MCF 10A (cell line): Measurements from ENCODE around the gene DIP2C. TPM values are rescaled to one million over a fixed set of nuclear protein-coding genes. Genes with fewer than 3 reads are reported as not detected.

Source experiments
- BruUV-seq: library from RNA; stranded (reverse); fragments of 400-500 nt; replicated peaks from 2 replicates; lab custom pipeline; 2021; lab: Mats Ljungman, UMichigan
- CTCF ChIA-PET: fragments of 300-600 bp; sonication (Branson Sonifier 250); formaldehyde crosslinking; extraction: SDS; loops from one replicate; lab custom pipeline; 2021; ENCODE audit warnings: antibody characterized with exemption, inconsistent platforms; lab: Yijun Ruan, JAX
- POLR2A ChIA-PET: fragments of 300-600, 350-650 bp; sonication (Branson Sonifier 250); formaldehyde crosslinking; extraction: SDS; loops from one replicate; lab custom pipeline; 2020; ENCODE audit warnings: antibody characterized with exemption, inconsistent platforms; lab: Yijun Ruan, JAX
- DNase-seq: peaks from one replicate; pipeline ENCODE4 v3.0.0-alpha.2; 2018; ENCODE audit not compliant: unreplicated experiment
- H3K27ac Mint-ChIP-seq: one replicate; pipeline ENCODE4 v1.8.0; 2022; ENCODE audit warnings: mild to moderate bottlenecking, low read depth, mixed read lengths; ENCODE audit not compliant: unreplicated experiment
- H3K27me3 Mint-ChIP-seq: one replicate; pipeline ENCODE4 v1.8.0; 2022; ENCODE audit warnings: mixed read lengths; ENCODE audit not compliant: insufficient read depth, unreplicated experiment
- H3K36me3 Mint-ChIP-seq: one replicate; pipeline ENCODE4 v1.8.0; 2022; ENCODE audit warnings: mild to moderate bottlenecking, moderate library complexity, mixed read lengths; ENCODE audit not compliant: insufficient read depth, unreplicated experiment
- H3K4me1 Mint-ChIP-seq: one replicate; pipeline ENCODE4 v1.8.0; 2022; ENCODE audit warnings: mixed read lengths; ENCODE audit not compliant: insufficient read depth, unreplicated experiment
- H3K4me3 Mint-ChIP-seq: one replicate; pipeline ENCODE4 v1.8.0; 2022; ENCODE audit warnings: mild to moderate bottlenecking, moderate library complexity, mixed read lengths; ENCODE audit not compliant: unreplicated experiment
- H3K9me3 Mint-ChIP-seq: one replicate; pipeline ENCODE4 v1.8.0; 2022; ENCODE audit warnings: mixed read lengths; ENCODE audit not compliant: unreplicated experiment
- intact Hi-C: fragments of 100-400 bp; cut with micrococcal nuclease; formaldehyde crosslinking; loops from 2 replicates; pipeline ENCODE4 v1.14.1; 2022
- total RNA-seq: library from RNA; stranded (reverse); gene quantifications from 2 replicates; pipeline ENCODE4 v1.2.3, GENCODE V29; 2022
- TF ChIP-seq, protein P1 (sequence below): fragments of 200-600 bp; IDR thresholded peaks from one replicate; pipeline ENCODE4 v1.8.0; 2022; ENCODE audit warnings: antibody characterized with exemption, mild to moderate bottlenecking; ENCODE audit not compliant: unreplicated experiment

The DIP2C gene
- total RNA-seq, 1 experiment from 2014 or later, result 0.37 TPM

DNA sequence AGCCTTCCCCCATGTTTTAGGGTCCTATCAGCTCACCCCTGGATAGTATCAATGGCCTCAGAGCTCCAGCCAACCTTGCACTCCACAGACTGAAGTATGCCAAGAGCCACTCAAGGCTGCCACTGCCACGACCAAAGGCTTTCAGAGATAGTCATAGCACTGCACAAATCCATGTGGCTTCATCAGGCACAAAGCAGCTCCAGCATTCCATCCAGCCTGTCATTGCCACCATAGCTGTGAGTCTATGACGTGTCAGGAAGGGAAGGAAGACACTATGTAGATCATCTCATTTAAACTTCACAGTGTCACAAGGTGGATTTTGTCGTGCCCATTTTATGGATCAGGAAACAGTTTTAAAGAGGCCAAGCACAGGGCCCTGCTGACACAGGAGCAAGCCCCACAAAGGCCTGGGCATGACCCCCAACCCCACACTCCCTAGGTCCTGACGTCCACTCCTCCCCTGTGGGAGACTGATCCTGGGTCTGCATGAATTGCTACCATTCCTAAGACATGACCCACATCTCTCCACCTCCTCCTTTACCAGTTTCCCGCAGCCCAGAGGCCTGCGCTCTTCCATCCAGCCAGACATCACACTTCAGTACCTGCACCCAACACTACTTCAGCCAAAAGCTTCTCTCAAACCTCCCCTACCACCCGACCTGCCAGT lies 119.4 kb downstream of the DIP2C start:
- Mint-ChIP-seq H3K4me3 (no peak overlapping the region), H3K9me3 (peaks cover 11% of the 10 kb centered on the region), H3K27ac (no peak overlapping the region), H3K36me3 (peaks cover 6% of the 10 kb centered on the region), H3K27me3 (peaks cover 59% of the 10 kb centered on the region), H3K4me1 (no peaks in the 10 kb centered on the region)
- intact Hi-C loops, result no loop called here
- no peak for DNase-seq
- TF ChIP-seq, protein P1, sequence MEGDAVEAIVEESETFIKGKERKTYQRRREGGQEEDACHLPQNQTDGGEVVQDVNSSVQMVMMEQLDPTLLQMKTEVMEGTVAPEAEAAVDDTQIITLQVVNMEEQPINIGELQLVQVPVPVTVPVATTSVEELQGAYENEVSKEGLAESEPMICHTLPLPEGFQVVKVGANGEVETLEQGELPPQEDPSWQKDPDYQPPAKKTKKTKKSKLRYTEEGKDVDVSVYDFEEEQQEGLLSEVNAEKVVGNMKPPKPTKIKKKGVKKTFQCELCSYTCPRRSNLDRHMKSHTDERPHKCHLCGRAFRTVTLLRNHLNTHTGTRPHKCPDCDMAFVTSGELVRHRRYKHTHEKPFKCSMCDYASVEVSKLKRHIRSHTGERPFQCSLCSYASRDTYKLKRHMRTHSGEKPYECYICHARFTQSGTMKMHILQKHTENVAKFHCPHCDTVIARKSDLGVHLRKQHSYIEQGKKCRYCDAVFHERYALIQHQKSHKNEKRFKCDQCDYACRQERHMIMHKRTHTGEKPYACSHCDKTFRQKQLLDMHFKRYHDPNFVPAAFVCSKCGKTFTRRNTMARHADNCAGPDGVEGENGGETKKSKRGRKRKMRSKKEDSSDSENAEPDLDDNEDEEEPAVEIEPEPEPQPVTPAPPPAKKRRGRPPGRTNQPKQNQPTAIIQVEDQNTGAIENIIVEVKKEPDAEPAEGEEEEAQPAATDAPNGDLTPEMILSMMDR, result no peak
- POLR2A ChIA-PET, result no interaction called here
- no TSS peak for BruUV-seq
- CTCF ChIA-PET, result no interaction called here

DNA sequence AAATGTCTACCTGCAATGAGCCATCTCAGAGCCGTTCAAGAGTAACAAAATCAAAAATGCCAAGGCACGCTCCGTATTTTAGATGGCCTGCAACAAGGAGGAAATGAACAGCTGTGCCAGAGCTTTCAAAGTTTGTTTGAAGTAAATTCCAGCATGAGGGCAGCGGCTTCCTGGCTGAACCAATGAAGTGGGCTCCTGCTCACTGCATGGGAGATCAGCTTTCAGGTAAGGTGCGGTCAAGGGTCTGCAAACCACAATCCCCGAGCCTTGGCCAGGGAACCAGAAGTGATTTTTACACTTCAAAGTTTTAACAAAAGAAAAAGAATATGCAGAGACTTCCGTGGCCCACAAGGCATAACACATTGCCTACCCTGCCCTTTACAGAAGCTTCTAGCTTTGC lies 120.6 kb downstream of the DIP2C start:
- H3K4me1 Mint-ChIP-seq, result no peaks in the 10 kb centered on the region
- ChIA-PET POLR2A (interaction anchor here (0.8 kb wide), 1 partner anchor 9 kb away, joined by 4 read pairs; no protein-coding TSS in a partner anchor), CTCF (no interaction called here)
- TF ChIP-seq, protein P1, result no peak
- BruUV-seq, result no TSS peak
- no peak overlapping the region for H3K4me3 Mint-ChIP-seq
- no peak overlapping the region for H3K27ac Mint-ChIP-seq
- peaks cover 6% of the 10 kb centered on the region for H3K36me3 Mint-ChIP-seq
- DNase-seq, result no peak
- H3K9me3 Mint-ChIP-seq, result peaks cover 19% of the 10 kb centered on the region
- H3K27me3 Mint-ChIP-seq, result peaks cover 63% of the 10 kb centered on the region
- intact Hi-C loops, result no loop called here

DNA sequence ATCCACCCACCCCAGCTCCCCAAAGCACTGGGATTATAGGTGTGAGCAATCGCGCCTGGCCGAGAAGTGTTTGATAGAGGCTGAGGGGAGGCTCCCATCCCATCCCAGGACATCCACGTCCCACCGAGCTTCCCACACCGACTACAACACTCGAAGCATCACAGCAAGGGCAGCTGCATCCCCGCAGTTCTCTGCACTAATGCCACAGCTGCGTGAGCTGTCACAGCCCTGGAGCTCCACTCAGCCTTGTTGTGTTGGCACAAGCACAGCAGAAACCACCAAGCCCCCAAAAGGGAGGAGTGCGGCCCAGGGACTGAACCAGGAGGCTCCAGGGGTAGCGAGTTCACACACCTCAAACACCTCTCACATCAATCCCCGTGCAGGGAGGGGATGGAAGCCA lies 121.6 kb downstream of the DIP2C start:
- BruUV-seq, result no TSS peak
- Mint-ChIP-seq H3K27ac (no peak overlapping the region), H3K27me3 (peaks cover 58% of the 10 kb centered on the region), H3K36me3 (peaks cover 6% of the 10 kb centered on the region), H3K4me3 (no peak overlapping the region), H3K9me3 (peaks cover 25% of the 10 kb centered on the region), H3K4me1 (no peaks in the 10 kb centered on the region)
- TF ChIP-seq, protein P1, result no peak
- DNase-seq, result no peak
- ChIA-PET POLR2A (interaction anchor here (0.7 kb wide), 1 partner anchor 415 kb away, joined by 3 read pairs; no protein-coding TSS in a partner anchor), CTCF (no interaction called here)
- intact Hi-C loops, result no loop called here

DNA sequence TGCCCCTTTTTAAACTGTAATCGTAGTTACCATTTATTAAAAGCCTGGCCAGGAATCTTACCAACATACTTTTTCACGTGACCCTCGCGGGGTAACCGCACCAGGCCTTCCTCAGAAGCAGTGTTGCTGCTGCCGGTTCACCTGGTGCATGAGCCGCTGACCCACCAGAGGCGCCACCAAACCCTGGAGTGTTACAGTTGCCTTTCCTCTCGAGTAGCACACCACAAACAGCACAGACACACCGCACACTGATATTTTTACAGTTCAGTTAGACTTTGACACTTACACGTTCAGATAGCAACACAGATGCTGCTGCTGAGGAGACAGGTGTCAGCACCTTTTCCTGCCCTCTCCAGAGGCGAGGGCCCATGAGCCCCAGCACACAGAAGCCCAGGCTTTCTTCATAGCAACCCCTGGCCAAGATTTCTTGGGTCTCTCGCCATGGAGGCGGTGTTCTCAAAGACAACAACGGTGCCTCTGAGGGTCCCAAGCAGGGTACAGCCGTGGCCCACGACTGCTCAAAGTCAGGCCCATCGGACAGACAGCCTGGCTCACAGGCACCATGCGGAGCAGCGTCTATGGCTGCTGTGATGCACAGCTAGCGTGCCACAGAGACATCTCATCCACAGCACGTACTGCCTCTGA lies 123.1 kb downstream of the DIP2C start:
- H3K9me3 Mint-ChIP-seq, result peaks cover 25% of the 10 kb centered on the region
- POLR2A ChIA-PET, result no interaction called here
- H3K27me3 Mint-ChIP-seq, result peaks cover 43% of the 10 kb centered on the region
- CTCF ChIA-PET, result no interaction called here
- no TSS peak for BruUV-seq
- H3K4me1 Mint-ChIP-seq, result no peaks in the 10 kb centered on the region
- DNase-seq, result no peak
- no peaks in the 10 kb centered on the region for H3K36me3 Mint-ChIP-seq
- TF ChIP-seq, protein P1, result no peak
- H3K4me3 Mint-ChIP-seq, result no peak overlapping the region
- intact Hi-C loops, result no loop called here
- H3K27ac Mint-ChIP-seq, result no peak overlapping the region
